Subcutaneous adipose tissue (tissue), 4 donors: Measurements from ENCODE around the gene DNAJB14. TPM values are rescaled to one million over a fixed set of nuclear protein-coding genes. Genes with fewer than 3 reads are reported as not detected.

Experiments
- total RNA-seq, 4 donors: library from RNA; depleted of rRNA; stranded (reverse); fragments of >200 nt; gene quantifications; one replicate each; pipeline ENCODE4 v1.1.0, GENCODE V29; 2016
- TF ChIP-seq, protein P1 (sequence below): fragments of 450-650 bp; IDR thresholded peaks from one replicate; pipeline ENCODE4 v1.5.1; 2016; ENCODE audit warnings: low read depth, mild to moderate bottlenecking, control low read depth, antibody characterized with exemption, moderate library complexity

DNAJB14 gene
- total RNA-seq, 4 donors from 2014 or later: 35.9 to 63.1 (median 41.7) TPM

DNA sequence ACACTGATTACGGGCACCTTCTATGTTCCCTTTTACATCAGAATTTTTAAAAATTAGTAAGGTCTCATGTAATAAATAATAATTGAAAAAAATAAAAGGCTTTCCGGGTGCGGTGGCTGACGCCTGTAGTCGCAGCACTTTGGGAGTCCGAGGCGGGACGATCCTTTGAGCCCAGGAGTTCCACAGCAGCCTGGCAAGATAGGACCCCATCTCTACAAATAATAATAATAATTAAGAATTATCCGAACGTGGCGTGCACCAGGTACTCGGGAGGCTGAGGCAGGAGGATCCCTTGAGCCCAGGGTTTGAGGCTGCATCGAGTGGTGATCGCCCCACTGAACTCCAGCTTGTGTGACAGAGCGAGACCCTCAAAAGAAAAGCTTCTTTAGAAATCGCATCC lies 51.4 kb downstream of the DNAJB14 start:
- TF ChIP-seq, protein P1, sequence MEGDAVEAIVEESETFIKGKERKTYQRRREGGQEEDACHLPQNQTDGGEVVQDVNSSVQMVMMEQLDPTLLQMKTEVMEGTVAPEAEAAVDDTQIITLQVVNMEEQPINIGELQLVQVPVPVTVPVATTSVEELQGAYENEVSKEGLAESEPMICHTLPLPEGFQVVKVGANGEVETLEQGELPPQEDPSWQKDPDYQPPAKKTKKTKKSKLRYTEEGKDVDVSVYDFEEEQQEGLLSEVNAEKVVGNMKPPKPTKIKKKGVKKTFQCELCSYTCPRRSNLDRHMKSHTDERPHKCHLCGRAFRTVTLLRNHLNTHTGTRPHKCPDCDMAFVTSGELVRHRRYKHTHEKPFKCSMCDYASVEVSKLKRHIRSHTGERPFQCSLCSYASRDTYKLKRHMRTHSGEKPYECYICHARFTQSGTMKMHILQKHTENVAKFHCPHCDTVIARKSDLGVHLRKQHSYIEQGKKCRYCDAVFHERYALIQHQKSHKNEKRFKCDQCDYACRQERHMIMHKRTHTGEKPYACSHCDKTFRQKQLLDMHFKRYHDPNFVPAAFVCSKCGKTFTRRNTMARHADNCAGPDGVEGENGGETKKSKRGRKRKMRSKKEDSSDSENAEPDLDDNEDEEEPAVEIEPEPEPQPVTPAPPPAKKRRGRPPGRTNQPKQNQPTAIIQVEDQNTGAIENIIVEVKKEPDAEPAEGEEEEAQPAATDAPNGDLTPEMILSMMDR: no peak

DNA sequence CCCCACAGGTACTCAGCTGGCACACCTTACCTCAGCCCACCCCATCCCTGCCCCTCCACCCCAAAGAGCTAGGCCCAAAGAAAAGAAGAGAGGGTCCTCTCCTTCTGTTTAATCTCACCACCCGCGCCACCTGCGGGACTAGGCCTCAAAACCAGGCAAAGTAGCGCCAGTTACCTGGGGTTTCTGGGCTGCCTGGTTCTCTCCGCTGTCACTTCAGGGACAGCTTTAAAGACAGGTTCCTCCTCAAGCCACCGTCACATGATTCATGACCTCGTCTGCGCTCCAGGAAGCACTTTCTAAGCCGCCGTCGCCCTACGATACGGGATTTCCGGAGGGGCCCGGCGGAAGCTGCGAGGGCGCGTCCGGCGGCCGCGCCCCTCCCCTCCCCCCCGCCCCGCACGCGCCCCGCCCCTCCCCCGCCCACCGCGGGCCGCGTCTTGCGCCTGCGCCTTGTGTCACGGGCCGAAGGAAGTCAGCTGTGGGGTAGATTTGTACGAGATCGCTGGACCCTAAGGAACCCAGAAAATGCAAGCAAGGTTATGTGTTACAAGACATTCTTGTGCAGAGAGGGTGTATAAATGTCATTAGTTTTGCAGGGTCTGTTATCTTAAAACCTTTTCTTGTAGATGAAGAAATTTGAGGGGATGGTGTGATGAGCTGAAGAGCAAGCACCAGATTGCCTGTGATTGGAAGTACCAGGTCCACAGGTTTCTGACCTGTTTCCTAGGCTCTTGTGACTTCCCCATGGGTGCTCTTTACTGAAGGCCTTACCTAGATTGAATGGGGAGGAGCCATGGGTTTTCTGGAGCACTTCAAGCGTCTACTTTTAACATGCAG lies 52.0 kb downstream of the DNAJB14 start, which contains the start of gene LAMTOR3:
TSS of gene LAMTOR3 (minus strand) at position 267 of the 837 bp plus-strand sequence. CDS start 464 bp downstream, outside the sequence.
- TF ChIP-seq, protein P1: no peak

DNA sequence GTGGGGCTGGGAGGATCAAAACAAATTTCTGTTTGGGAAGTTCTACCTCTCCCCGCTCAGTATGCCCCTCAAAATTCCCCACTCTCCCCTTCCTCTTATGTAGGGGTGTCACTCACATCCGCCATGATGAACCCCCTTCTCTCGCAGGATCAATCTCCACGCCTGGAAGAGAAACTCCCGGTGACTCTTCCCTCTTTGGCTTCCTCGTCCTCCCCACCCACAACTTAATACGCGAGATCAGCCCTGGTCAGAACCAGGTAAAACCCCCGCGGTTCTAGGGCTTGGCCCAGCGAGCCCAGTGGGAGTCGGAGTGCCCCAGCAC lies 52.6 kb downstream of the DNAJB14 start:
- TF ChIP-seq, protein P1: no peak

DNA sequence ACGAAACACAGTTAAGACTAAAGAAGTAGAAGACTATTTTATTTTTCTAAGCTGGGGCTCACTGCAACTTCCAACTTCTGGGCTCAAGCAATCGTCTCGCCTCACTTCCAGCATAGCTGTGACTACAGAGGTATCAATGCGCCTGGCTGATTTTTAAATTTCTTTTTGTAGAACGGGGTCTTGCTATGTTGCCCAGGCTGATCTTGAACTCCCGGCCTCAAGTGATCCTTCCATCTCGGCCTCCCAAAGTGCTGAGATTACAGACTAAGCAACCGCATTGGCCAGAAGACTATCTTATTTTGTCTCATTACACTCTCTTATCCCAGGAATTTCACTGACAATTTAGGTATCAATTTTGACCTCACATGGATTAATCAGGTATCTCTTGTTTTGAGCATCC lies 53.4 kb downstream of the DNAJB14 start:
- TF ChIP-seq, protein P1: no peak

DNA sequence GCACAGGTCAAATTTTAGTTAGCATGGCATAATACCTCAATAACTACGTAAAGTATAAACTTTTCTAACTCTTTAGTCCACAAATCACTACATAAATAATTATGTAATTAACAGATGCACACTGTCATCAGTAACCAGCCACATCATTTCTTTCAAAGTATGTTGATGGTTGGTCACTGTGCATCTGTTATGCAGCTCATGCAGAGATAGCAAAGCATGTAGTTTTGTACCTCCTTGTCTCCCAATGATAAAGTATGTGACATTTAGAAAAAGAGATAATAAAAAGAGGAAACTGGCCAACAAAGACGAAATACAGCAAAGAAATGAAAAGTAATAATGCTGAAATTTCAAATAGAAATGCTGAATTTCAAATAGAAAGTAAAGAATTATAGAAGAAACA lies 55.1 kb downstream of the DNAJB14 start:
- TF ChIP-seq, protein P1: no peak

DNA sequence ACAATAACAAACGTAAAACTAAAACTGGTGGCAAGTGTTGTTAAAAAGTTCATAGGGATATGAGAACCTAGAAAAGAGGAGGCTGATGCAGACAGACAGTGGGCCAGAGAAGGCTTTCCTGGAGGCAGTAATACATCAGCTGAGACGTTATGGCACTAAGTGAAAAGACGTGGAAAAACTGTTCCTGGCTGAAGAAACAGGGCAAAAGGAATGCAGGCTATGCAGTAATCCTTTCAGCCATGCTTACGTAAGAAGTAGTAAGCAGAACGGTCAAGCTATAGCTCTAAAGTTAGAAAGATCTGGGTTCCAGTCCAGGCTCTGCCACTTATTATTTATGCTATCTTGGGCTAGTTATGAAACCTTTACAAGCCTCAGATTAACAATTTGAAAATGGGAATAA lies 58.6 kb downstream of the DNAJB14 start:
- TF ChIP-seq, protein P1: no peak

DNA sequence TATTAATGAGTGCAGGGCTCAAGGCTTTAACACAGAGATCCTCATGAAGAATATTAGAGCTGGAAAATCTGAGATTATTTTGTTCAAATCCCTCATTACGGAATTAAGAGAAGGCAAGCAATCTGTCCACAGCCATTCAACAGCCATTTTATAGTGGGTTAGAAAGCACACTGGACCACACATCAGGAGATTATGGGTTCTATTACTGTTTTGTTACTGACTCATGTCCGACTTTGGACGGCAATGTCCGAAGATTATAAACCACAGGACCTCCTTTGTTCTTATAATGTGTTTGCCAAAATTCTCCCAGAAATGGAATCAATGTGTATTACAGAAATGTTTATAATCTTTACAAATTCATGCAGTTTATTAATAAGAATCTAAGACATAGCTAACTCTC lies 60.3 kb downstream of the DNAJB14 start:
- TF ChIP-seq, protein P1: no peak
